GM12865 (cell line): ENCODE data around the gene PIP4K2A.

Experiments
- DNase-seq: peaks from one replicate; pipeline ENCODE4 v3.0.0; 2010; ENCODE audit warnings: low read depth
- H3K4me3 ChIP-seq: 2 replicates; pipeline ENCODE4 v1.5.1; 2011; ENCODE audit warnings: mild to moderate bottlenecking, low read depth, low read length, control low read depth
- CTCF ChIP-seq: IDR thresholded peaks from 2 replicates; pipeline ENCODE4 v1.5.1; 2011; ENCODE audit warnings: low read length, control low read depth, low read depth, inconsistent platforms; ENCODE audit not compliant: insufficient read depth; ENCODE audit errors: missing control alignments

The PIP4K2A gene

GRCh38 chr10:22637491-22637890 lies 76.9 kb downstream of the PIP4K2A start:
- TF ChIP-seq CTCF: no peak
- H3K4me3 ChIP-seq: no peak overlapping the region
- peak; percentile 54 for DNase-seq

GRCh38 chr10:22635650-22636049 lies 78.7 kb downstream of the PIP4K2A start:
- no peak overlapping the region for H3K4me3 ChIP-seq

GRCh38 chr10:22634606-22635459 lies 79.5 kb downstream of the PIP4K2A start:
- H3K4me3 ChIP-seq: no peak overlapping the region
- no peak for DNase-seq

More at GRCh38 chr10:22635650-22636049, 78.7 kb downstream of the PIP4K2A start:
- DNase-seq: peak; percentile 60
- TF ChIP-seq CTCF: no peak

GRCh38 chr10:22634093-22634492 lies 80.3 kb downstream of the PIP4K2A start:
- TF ChIP-seq CTCF: no peak
- no peak for DNase-seq

More at GRCh38 chr10:22634606-22635459, 79.5 kb downstream of the PIP4K2A start:
- TF ChIP-seq CTCF: no peak

GRCh38 chr10:22633528-22633927 lies 80.8 kb downstream of the PIP4K2A start:
- TF ChIP-seq CTCF: no peak
- DNase-seq: no peak
- no peak overlapping the region for H3K4me3 ChIP-seq

More at GRCh38 chr10:22634093-22634492, 80.3 kb downstream of the PIP4K2A start:
- no peak overlapping the region for H3K4me3 ChIP-seq

GRCh38 chr10:22633106-22633505 lies 81.3 kb downstream of the PIP4K2A start:
- no peak overlapping the region for H3K4me3 ChIP-seq
- DNase-seq: no peak
- no peak for TF ChIP-seq CTCF

GRCh38 chr10:22631646-22632278 lies 82.6 kb downstream of the PIP4K2A start:
- H3K4me3 ChIP-seq: peak overlapping the region; percentile 41
- no peak for TF ChIP-seq CTCF
- DNase-seq: peak; percentile 68
